Measurements from ENCODE around the gene OXA1L.
"Not testable (repeated sequence)": the region's sequence is repeated elsewhere in the genome, so short reads cannot be mapped to it uniquely, and the experiment has no call there.

OXA1L gene

DNA sequence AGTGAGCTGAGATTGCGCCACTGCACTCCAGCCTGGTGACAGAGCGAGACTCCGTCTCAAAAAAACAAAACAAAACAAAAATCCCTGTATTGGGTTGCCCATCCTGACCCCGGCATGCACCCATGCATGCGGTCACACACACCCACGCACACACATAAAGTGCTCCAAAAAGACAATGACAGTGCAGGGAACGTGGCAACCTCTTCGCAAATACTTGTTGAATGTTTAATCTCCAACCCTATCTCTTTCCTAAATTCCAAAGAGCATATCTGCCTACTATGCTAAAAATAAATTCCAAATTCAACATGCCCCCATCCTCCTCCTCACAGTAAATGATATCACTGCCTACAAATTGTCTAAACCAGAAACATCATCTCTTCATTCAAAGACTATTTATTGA, 35.2 kb downstream of the OXA1L start:
- DNase-seq (ENCODE audit: low read depth), result no peak

GRCh38 chr14:22802860-22803686, 36.6 kb downstream of the OXA1L start:
- DNase-seq (ENCODE audit: low read depth), result no peak

DNA sequence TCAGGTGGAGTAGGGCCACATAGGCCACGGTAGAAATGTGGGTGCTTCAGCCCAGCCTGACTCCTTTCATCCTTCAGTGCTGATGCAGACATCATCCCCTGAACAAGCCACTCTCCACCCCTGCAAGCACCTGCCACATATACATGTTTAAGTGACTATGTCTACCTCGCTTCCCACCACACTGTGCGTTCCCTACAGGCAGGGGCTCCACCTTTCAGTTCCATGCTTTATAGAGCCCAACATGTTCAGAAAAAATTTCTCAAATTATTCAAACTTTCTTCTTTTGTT, 37.1 kb downstream of the OXA1L start:
- no peak for DNase-seq (ENCODE audit: low read depth)

DNA sequence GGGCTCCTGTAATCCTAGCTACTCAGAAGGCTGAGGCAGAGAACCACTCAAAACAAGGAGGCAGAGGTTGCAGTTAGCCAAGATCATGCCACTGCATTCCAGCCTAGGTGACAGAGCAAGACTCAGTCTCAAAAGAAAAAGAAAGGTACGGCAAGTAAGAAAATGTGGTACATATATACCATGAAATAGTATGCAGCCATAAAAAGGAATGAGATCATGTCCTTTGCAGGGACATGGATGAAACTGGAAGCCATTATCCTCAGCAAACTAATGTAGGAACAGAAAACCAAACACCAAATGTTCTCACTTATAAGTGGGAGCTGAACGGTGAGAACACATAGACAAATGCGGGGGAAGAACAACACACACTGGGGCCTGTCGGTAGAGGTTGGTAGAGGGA, 38.7 kb downstream of the OXA1L start:
- DNase-seq (ENCODE audit: low read depth), result not testable (repeated sequence)

DNA sequence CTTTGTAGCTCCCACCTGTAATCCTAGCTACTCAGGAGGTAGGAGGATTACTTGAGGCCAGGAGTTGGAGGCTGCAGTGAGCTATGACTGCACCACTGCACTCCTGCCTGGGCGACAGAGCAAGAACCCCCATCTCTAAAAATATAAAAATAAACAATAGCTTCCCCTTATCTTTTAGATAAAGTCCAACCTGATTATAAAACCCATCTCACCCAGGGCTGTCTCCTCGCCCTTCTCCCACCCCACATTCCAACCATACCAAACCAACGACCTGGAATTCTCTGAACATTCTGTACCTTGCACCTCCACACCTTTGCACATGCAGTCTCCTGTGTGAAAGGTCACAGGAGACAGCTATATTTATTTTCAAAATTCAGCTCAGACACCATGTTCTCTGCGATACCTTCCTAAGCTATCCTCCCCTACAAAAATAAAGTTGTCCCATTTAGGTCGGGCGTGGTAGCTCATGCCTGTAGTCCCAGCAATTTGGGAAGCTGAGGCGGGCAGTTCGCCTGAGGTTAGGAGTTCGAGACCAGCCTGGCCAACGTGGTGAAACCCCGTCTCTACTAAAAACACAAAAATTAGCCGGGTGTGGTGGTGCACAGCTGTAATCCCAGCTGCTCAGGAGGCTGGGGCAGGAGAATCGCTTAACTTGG, 41.1 kb downstream of the OXA1L start:
- no peak for DNase-seq (ENCODE audit: low read depth)

- DNase-seq (ENCODE audit: low read depth), result no peak
Observed at GRCh38 chr14:22808388-22809209, 42.1 kb downstream of the OXA1L start.

DNA sequence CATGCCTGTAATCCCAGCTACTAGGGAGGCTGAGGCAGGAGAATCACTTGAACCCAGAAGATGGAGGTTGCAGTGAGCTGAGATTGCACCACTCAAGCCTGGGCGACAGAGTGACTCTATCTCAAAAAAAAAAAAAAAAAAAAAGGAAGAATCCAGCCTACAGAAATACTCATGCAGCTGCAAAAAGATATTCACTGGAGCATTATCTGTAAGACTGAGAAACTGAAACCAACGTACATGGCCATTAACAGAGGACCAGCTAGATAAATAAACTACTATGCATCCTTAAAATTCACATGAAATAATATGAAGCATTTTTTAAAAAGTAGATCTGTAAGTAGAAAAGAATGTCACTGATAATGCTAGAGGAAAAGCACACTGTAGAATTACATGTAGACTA, 45.2 kb downstream of the OXA1L start:
- no peak for DNase-seq (ENCODE audit: low read depth)

GRCh38 chr14:22812744-22813143, 46.3 kb downstream of the OXA1L start:
- DNase-seq (ENCODE audit: low read depth), result no peak

GRCh38 chr14:22813145-22813544, 46.7 kb downstream of the OXA1L start:
- DNase-seq (ENCODE audit: low read depth), result no peak

DNA sequence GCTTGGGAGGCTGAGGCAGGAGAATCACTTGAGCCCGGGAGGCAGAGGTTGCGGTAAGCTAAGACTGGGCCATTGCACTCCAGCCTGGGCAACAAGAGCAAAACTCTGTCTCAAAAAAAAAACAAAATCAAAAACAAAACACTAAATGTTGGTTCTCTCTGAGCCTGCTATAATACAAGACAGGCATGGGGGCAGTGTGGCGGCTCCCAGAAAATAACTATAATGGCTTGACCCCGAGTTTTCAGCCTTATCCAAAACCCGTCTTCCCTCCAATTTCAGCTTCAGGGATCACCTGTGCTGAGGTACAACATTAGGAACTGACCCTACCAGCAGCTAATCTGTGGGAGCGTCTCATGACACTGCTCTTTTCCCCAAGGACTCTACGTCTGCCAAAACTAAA, 47.9 kb downstream of the OXA1L start:
- no peak for DNase-seq (ENCODE audit: low read depth)

DNA sequence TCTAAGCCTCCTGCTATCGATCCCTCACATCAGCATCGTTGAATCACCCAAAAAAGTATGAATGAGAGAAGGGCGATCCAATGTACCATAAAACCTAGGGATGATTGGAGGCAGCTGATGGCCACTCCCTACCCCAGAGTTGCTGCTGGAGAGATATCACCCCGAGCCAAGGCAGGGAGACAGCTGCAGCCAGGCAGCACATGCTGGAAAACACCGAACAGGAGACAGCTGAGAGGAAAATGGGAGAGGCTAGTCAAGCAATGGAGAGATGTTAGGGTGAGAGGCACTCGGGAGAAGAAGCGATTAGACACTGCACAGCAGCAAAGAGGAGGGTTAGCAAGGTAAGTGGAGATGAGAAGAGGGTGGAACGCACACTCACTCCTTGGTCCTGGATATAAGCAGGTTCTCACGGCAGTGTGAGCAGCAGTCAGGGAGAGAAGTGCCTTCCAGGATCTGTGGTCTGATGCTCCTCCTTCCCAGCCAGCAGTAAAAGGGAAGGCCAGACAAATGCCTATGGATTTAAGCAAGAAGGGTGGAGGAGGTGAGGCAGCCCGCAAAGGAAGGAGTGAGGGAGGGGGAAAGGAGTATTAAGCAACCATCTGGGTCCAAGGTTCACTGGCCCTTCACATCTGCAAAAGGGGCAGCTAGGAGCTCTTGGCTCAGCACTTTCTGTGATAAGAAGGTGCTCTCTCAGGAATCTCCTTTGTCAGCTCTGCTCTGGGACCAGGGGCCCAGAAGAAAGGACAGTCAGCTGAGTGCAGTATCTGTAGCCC, 48.6 kb downstream of the OXA1L start, which contains the start of gene SLC7A7:
TSS of gene SLC7A7 (minus strand) at position 495 of the 773 bp plus-strand sequence. CDS start 2,037 bp downstream, outside the sequence.
- no peak for DNase-seq (ENCODE audit: low read depth)

DNA sequence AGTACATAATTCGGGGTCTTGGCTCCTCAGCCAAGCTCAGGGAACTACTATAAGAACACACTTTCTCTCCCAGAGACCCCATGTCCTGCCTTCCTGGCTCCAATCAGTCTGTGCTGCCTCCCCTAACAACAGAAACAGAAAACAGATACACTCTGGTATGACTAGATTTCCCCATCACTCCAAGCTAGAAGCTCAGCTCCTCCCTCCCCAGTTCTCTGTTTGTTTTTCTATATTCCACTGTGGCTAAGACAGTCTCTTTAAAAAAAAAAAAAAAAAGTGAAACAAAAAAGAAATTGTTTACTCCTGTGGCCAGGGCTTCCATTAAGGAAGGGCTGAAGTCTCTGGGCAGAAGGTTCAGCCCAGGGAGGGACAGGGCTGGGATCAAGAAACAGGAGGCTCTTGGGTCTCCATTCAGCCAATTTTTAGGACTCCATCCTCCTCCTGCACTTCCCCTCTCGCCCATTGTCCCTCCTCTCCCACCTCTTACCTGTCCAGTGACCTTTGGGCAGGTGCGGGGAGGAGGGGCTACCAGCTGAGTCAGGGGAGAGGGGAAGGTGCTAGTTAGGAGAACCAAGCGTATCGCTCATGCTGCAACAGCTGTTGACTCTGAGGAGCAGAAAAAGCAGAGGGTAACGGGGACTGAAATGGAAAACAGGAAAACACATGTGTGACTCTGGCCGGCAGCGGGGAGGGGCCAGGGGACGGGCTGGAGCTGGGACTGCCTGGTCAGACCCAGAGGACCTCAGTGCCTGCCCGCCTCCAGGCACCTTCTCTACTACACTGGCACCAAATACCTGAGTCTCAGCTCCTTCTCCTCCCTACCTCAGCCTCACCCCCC, 52.9 kb downstream of the OXA1L start:
- DNase-seq (ENCODE audit: low read depth), result no peak

DNA sequence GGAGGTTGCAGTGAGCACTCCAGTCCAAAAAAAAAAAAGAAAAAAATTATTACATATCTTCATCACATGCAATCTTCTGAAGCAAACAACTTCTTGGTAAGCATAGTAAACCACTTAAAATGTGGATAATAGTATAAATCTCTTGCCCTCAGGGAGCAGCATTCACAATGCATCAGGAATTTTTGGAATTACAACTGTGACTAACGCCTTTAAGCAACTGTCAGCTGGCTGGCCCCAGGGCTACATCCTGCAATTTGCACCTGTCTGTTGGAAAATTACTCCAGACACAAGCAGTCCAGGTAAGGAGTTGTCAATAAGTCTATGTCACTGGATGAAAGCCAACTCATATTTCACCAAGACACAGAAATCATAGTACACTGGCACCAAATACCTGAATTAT, 54.2 kb downstream of the OXA1L start:
- no peak for DNase-seq (ENCODE audit: low read depth)

DNA sequence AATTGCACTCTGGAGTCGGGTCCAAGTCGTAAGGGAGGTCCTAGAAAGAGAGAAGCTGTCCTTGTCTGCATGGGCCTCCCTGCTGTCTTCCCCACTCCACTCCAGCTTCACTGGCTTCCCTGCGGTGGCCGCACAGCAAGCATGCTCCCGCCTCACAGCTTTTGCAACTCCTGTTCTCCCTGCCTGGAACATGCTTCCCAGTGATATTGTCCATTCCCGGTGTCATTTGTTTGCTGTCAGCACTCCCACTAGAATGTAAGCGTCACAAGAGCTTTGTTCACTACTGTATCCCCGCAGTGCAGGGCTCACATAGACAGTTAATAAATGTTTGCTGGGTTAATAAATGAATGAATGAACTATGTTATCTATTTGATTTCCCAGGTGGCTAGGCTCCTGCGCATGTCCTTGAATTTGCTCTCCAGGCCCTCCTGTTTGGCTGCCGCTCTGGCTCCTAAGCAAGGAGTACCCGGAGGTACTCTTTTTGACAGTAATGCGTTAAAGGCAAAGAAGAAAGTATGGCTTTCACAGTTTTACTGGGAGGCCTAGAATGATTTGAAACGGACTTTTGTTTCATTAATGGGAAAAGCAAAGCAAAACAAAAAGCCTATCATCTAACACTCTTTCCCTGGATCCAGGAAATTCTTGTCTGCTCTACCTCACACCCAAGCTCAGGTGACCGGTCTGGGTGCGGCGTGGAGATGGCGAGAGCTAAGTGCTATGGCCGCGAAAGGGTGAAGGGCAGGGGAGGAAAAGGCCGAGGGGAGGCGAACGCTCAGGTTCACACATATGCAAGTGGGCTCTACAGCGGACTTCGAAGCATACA, 54.9 kb downstream of the OXA1L start:
- DNase-seq (ENCODE audit: low read depth), result no peak

GRCh38 chr14:22822016-22822570, 55.6 kb downstream of the OXA1L start:
- DNase-seq (ENCODE audit: low read depth), result no peak
